ENCODE measurements around the gene CCDC38.
A peak's percentile ranks its signal among the peaks of the same experiment; 100 is the strongest.
"Not testable (repeated sequence)": the region's sequence is repeated elsewhere in the genome, so short reads cannot be mapped to it uniquely, and the experiment has no call there.

CCDC38 gene

DNA sequence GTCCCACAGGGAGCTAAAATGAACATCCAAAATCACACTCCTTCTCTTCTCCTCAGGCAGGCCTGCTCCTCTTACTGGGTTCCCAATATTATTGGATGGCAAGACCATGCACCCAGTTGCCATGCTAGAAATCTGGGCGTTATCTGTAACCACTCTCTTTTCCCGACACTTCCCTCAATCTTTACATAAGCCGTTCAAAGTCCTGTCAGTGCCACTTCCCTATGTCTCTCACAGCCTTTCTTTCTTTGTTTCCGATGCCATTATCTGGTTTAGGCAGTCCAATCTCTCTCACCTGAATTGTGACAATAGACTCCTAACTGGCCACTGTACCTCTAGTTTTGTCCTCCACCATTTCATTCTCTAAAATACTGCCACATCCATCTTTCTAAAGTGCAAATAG lies 59.5 kb downstream of the CCDC38 start:
- no peak for DNase-seq (ENCODE audit: low read depth in 2 of 2)

DNA sequence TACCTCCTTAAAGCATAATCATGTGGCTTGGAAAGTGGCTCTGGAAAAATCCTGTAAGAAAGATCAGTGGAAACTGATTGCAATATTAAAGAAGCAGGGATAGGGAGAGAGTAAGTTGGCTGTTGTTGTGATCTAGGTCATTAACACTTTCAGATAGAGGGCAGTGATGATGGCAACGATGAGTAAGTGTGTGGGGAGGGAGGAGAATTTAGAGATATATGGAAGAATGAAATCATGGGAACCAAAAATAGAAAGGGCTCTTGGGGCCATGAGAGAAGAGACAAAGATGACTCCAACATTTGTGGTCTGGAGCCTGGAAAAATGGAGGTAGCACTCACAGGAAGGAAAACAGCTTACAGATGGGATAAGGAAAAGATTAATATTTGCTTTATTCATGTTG lies 60.3 kb downstream of the CCDC38 start:
- DNase-seq (ENCODE audit: low read depth in 2 of 2) = no peak

DNA sequence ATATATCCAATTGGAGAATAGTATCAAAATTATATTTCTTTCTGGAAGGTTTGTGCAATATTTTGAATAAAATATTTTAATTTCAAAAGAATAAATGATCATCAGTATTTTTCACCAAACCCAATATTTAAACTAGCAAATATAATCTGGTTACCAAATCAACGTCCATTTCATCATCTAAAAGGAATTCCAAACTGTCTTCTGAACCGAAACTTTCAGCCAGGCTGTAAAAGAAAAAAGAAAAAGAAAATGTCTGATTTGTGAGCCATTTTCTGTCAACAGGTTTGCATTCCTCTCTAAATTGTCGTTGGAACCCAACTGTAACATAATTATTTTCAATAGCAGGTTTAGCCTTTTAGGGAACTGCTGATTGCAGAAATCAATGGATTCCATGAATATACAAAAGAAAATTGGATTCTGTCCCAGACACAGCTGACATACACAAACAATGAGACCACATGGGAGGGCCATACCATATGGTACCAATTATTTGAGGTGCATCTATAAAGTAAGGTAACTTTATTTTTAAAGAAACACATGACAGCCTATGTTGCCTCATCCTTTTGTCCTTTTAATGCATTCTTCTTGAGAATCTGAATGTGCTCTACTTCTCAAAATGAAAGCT lies 61.0 kb downstream of the CCDC38 start:
- DNase-seq (ENCODE audit: low read depth in 2 of 2) = no peak

DNA sequence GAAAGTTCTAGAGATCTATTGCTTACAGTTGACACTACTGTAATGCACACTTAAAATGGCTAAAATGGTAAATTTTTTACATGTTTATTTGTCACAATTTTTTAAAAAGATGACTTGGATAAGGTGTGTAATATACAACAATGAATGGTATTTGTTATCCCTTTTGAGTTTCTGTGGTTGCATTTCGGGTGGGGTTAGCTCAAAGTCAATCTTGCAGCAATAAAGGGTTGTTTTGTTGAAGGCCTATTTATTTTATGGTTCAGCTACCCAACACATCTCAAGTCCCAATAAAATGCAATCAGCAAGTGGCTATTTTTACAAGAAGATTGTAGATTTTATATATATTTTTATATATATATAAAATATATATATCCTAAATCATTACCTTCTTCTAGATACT lies 61.5 kb downstream of the CCDC38 start:
- DNase-seq (ENCODE audit: low read depth in 2 of 2) = no peak

DNA sequence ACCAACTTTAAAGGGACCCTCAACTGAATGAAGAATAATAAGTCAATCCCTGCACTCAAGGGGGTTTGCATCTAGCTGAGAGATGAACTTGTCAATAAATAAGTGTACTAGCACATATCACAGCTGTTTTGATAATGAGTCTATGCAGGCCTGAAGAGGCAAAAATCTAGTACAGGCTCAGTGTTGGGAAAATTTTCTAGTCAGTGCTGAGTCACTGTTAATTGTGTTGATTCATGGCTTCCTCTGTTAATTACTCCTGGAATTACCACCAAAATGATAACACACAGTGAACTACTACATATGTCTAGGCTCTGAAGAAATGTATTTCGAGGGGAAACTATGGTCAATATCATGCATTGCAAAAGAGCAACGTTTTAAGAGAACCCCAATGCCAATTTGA lies 64.8 kb downstream of the CCDC38 start:
- no peak for DNase-seq (ENCODE audit: low read depth in 2 of 2)

DNA sequence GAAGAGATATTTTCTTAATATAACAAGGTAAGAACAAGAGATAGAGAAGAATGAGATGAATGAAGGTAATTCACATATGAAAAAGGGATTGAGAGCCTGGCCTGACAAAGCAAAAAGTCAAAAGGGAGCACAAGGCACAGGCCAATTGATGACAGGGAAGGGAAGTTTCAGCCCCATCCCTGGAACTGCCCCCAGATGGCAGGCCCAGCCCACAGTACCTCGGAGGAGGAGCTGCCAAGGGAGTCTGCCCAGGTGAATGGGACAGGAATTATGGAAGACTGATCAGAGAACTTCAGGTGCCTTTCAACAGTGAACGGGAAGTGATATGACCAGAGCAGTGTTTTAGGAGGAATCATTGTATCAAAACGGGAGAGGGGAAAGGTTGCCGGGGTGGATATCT lies 68.0 kb downstream of the CCDC38 start:
- no peak for DNase-seq (ENCODE audit: low read depth in 2 of 2)

DNA sequence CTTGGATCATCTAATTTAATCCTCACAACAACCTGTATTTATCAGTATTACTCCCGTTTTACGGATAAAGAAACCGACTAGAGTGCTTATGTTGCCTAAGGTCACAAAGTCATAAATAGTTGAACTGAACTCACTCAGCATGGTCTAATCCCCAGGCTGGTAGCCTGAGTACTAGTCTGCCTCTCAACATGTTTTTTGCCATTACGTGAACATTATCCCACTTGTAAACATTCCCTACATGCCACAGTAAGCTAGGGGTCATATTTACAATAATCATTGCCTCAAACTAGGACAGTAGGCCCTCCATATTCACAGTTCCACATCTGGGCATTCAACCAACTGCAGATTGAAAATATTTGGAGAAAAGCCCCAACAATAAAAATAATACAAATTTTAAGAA lies 71.5 kb downstream of the CCDC38 start:
- no peak for DNase-seq (ENCODE audit: low read depth in 2 of 2)

DNA sequence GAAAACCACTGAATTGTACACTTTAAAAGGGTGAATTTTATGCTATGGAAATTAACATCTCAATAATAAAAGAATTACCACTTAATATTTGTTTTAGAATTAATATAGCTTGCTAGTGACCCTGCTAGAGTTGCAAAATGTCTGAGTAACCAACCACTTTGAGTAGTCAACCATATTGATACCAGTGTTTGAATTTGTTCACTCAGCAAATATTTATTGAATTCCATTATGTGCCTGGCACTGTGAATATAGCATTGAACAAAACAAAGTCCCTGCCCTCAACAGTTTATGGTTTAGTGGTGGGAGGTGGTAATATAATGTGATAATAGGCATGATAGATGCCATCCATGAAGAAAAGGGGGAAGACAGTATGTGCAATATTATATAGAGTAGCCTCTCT lies 79.1 kb downstream of the CCDC38 start:
- no peak for DNase-seq (ENCODE audit: low read depth in 2 of 2)

DNA sequence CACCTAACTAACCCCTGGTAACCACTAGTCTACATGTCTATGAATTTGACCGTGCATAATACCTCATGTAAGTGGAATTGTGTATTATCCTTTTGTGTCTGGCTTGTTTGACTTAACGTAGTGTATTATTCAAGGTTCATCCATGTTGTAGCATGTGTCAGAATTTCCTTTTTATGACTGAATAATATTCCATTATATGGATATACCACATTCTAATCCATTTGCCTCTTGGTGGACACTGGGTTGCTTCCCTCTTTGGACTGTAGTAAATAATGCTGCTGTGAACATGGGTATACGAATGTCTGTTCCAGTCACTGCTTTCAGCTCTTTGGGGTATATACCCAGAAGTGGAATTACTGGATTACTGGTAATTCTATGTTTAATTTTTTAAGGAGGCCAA lies 80.4 kb downstream of the CCDC38 start:
- no peak for DNase-seq (ENCODE audit: low read depth in 2 of 2)

DNA sequence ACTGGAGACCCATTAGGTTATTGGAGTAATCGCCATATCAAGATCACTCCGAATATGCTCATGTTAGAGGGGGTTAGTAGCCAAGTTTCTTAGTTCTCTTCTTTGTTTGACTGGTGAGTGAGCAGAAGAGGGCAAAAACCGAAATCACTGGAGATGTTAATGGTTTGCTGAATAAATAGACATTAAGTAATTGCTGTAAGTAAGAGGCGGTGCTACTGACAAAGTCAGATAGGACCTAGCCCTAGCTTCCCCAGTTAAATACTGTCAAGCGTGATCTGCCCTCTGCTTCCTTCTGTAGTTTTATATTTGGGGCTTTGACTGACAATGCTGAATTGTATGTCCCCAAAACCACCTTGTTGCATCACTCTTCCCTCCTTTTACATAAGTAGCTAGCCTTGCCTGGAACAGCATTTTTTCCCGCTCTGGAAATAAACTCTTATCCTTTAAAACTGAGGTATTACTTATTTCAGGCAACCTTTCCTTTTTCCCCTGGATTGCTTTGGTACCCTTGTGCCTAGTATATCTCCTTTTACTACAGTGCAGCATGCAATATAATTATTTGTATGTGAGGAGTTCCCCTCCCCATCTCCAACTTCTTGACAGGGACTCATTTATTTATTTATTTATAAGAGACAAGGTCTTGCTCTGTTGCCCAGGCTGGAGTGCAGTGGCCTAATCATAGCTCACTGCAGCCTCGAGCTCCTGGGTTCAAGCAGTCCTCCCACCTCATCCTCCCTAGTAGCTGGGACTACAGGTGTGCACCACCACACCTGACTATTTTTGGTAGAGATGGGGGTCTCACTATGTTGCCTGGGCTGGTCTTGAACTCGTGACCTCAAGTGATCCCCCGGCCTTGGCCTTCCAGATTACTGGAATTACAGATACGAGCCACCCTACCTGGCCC lies 82.2 kb downstream of the CCDC38 start:
- DNase-seq (ENCODE audit: low read depth in 2 of 2) = no peak

DNA sequence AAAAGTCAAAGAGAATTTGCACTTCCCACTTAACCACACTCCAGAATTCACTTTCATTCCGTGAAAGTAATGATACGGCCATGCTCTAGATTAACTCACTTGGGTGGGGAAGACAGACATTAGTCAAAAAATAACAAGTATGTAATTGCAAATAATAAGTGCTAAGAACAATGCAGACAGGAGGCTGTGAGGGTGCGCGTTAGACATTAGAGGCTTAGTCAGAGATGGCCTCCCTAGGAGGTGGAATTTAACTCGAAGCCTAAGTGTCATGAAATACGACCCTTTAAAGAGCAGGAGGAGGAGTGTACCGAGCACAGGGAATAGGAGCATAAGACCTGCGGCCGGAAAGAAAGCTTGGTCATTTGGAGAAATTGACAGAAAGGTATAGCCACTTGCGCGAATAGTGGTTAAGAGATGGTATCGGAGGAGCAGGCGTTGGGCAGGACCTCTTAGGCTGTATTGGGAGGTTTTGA lies 83.0 kb downstream of the CCDC38 start:
- DNase-seq (ENCODE audit: low read depth in 2 of 2) = no peak

DNA sequence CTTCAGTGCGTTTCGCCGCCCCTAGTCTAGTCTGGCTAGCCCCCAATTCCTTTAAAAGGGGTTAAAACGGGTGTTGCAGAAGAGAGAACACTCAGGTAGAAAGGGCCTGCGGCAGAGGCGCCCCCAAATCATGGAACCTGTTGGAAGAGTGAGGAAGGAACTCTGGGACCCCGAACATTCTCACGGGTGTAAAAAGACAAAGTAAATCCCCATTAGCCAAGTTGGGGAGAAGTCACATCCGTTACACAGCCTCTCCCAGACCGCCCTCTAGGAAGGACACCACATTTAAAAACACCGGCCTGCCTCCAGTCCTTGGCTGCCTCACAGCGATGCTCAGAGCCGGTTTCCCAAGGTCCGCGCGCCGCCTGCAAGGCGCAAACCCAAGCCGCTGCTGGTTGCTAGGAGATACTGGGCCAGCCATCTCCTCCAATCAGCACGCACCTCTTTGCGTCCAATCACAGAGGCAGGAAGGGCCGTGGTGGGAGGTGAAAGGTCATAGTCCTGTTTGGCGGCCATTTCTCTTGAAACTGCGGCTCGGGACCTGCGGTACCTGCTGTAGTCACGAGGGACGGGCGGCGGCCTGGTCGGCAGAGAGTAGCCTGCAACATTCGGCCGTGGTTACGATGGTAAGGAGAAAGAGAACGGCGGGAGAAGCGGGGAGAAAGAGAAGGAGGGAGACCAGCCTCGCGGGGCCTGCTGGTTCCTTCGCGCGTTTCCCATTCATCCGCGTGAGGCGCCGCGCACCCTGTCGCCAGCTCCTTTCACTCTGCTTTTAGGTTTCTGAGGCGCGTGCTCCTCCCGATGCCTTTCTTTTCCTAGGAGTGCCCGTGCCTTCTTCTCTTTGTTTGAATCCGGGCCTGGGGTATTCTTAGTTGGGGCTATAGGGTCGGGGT lies 83.7 kb downstream of the CCDC38 start, which contains the start of gene SNRPF:
TSS of gene SNRPF (plus strand) at position 502 of the 893 bp plus-strand sequence. CDS start at position 624, 122 bp downstream.
- peak; percentile 80 to 86 for DNase-seq (ENCODE audit: low read depth in 2 of 2)

DNA sequence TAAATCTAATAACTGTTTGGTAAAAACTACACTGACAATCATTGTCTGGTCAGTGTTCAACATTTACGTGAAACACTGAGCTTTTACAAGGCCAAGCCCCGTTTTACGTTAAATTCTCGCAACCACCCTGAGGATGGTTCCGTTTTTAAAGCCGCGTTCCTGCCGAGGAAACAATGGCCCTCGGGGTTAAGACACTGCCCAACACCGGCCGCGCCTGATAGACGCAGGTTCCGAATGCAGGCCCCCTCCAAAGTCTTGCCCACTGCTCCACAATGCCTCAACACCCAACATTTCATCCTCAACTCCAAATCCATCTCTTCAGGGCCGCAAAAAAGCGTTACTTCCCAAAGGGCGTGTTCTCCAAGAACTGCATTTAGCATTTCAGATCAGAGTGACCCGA lies 84.6 kb downstream of the CCDC38 start:
- DNase-seq (ENCODE audit: low read depth in 2 of 2) = no peak

DNA sequence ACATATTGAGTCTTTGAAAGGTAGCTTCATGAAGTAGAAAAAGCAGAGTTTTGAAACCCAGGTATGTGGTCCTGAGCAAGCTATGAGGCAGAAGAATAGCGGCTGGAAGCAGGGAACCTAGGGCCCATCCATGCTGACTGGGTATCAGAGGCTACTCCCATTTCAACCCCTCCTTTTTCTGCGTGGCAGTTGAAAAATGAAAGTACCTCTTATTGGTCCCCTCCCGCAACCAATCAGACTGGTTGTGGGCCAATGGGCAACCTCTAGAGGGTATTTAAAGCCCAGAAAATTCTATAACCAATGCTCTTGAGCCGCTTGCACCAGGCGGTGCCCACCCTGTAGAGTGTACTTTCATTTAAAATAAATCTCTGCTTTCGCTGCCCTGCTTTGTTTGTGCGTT lies 85.3 kb downstream of the CCDC38 start:
- no peak for DNase-seq (ENCODE audit: low read depth in 2 of 2)

DNA sequence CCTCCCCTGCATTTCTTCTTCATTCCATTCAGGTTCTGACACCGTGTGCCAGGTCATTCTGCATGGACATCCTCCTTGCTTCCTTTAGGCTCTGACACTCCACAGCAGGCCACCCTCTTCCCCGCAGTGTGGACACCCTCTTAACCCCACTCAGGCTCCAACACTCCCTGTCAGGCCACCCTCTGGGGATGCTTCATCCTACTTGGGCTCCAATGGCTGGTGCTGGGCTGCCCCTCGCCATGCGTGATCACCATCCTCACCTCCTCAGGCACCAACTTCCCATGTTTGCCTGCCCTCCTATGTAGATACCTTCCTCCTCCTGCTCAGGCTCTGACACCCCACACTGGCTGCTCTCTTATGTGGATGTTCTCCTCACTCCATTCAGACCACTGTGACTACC lies 90.3 kb downstream of the CCDC38 start:
- DNase-seq (ENCODE audit: low read depth in 2 of 2) = no peak

DNA sequence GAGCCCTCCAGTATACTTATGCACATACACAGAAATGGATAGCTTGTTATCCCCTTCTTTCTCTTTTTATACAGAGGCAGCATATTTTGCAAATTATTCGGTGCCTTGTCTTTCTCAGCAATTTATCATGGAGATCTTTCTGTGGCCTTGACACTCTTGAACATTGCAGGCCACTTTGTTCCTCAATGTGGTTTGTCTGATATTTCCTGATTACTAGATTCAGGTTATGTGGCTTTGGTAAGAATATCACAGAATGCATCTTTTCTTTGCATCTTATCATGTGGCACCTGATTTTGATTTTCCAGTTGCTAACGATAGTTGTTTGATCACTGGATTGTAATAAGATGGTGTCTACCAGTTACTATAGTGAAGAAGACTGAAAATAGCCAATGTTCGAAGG lies 90.8 kb downstream of the CCDC38 start:
- DNase-seq (ENCODE audit: low read depth in 2 of 2) = no peak

DNA sequence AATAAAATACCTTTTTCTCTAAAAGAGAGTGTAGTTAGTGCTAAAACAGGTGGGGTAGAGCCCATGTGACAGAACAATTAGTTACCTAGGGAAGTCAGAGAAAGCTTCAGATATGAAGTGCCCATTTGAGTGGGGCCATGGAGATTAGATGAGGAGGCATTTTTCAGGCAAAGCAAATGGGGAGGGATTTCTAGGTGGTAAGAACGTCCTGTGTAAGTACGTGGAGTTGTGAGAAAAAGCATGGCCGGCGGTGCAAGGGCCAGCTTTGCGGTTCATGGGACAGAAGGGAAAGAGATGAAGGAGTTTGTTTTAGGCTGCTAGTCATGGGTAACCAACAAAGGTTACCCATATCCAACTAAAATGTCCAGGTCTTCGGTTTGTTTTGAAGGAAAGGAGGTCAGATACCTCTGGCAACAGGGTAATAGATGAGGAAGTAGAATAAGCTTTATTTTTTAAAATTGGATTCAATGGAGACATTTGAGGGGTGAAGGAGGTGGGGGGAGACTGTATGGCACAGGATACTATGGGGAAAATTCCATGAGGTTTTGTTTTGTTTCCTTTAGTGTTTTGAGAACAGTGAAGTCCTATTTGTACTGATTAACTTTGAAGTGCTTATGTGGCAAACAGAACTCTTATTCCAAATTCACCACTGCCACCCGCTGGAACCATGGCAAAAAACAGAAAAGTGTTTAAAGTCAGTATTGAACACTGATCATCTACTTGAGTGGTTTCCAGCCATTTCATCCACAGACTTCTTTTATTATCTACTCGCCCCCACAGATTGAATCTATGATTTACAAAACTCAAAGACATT lies 93.6 kb downstream of the CCDC38 start:
- DNase-seq (ENCODE audit: low read depth in 2 of 2) = no peak

DNA sequence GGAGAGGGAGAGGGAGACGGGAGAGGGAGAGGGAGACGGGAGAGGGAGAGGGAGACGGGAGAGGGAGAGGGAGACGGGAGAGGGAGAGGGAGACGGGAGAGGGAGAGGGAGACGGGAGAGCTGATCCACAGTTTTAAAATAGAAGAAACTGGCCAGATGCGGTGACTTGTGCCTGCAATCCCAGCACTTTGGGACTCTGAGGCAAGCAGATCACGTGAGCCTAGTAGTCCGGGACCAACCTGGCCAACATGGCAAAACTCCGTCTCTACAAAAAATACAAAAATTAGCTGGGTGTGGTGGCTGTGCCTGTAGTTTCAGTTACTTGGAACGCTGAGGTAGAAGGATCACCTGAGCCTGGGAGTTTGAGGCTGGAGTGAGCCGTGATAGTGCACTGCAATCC lies 100.0 kb downstream of the CCDC38 start:
- not testable (repeated sequence) for DNase-seq (ENCODE audit: low read depth in 2 of 2)

DNA sequence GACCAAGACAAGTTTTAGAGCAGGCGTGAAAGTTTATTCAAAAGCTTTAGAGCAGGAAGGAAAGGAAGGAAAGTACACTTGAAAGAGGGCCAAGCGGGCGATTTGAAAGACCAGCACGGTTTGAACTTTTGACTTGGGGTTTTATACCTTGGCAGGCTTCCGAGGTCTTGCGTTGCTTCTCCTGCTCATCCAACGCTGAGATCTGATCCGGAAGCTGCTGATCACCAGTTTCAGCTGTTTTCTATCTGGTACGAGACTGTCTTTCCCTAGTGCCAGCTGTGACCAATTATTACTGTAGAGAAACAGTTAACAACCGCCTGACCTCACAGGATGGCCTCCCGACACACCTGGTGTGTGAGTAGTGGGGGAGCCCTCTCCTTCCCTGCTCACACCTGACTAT lies 104.3 kb downstream of the CCDC38 start:
- no peak for DNase-seq (ENCODE audit: low read depth in 2 of 2)

DNA sequence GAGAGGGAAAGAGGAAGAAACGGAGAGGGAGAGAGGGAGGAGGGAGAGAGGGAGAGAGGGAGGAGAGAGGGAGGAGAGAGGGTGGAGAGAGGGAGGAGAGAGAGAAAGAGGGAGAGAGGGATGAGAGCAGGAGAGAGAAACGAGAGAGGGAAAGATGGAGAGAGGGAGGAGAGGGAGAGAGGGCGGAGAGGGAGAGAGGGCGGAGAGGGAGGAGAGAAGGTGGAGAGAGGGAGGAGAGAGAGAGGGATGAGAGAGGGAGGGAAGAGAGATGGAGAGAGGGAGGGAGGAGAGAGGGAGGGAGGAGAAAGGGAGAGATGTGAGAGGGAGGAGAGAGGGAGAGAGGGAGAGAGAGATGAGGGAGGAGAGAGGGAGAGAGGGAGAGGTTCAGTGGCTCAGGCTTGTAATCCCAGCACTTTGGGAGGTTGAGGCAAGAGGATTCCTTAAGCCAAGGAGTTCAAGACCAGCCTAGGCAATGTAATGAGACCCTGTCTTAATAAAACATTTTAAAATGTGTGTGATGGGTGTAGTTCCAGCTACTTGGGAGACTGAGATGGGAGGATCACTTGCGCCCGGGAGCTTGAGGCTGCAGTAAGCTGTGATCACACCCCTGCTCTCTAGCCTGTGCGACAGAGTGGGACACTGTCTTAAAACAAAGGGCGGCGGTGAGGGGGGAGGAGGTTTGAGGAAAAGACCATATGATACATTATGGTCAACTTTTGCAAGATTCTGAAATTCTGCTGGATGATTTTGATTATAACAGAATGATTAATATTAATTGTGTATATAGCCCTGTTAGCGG lies 105.0 kb downstream of the CCDC38 start:
- no peak for DNase-seq (ENCODE audit: low read depth in 2 of 2)
